ENCODE data around the gene DYNLT5.
"Not testable (repeated sequence)": the region's sequence is repeated elsewhere in the genome, so short reads cannot be mapped to it uniquely, and the experiment has no call there.

The DYNLT5 gene, protein sequence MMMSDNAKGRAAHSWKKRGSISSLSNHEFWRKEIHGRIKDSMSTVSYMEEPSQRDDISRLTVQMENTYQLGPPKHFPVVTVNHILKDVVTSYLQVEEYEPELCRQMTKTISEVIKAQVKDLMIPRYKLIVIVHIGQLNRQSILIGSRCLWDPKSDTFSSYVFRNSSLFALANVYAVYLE

DNA sequence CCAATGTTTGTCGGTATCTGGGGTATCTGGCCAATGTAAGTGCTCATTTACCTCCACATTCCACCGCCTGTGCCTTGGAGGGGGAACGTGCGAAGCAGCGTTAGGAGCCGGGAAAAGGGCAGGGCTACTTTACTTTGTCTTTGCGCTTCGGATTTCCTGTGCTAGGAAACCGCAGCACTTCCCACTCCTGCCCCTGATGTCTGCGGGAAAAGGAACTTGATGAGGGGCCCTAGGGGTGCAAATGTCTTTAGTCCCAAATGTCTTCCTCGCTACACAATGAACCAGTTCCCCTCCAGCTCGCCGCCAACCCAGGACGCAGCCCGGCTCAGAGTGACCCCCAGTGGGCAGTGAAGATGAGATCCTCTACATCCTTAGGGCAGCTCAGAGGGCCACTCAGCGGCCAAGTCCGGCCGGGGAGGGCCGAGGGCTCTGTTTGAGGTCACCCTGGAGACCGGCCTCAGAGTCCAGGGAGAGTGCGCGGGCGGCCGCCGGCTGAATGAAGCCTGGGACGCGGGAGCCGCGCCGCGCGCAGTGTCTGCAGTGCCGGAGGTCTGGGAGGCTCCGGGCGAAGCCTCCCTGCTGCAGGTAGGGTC is at the start of gene DYNLT5:
DYNLT5 (plus strand) TSS at position 460 of the 593 bp plus-strand sequence. CDS start 2,200 bp downstream, outside the sequence.
- no peak for DNase-seq

DNA sequence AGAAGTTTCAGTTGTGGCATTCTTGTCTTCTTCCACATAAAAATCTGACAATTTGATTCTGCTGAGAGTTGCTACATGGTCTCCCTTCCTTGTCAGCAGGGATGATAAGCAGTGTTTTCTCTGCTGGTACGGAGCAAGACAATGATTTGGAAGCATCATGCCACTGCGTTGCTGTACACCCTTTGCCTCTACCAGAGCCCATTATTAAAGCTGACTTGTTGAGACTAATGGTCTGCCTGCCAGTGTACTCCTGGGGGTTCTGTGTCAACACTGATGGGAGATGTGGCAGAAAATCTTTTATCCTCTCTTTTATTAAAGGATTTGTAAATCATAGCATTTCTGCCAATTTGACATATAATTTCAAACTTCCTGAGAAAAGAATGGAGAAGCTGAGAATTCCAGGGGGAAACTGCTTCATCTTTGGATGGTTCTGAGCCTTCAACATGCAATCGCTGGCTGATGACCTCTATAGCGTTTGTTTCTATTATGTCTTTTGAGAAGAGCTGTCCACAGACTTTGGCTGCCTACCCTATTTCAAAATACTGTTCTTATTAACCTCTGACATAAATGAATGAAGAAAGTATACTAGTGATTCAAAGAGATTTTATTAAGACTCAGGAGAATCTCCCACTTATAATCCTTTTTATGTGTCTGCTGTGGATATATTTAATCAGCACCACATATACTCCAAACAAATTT is 47.9 kb upstream of the DYNLT5 start:
- DNase-seq, result no peak

DNA sequence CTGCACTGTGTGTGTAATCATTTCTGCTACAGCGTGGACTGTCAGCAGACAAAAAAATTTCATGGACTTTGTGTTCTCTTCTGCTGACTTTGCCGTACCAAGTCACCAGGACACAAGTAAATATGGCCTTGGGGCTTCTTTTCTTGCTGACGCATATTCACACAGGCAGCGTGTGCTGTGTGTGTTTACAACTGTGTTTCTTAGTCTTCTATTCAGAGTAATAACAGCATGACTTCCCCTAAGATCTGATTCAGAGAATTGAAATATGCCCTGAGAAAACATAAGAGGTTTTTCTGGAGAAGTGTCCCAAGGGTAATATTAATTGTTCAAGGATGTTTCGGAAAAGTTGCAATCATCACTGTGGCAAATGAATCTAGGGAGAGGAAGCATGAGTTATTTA is 47.1 kb upstream of the DYNLT5 start:
- no peak for DNase-seq

- peak; percentile 52 for DNase-seq
Observed at GRCh38 chr1:66711420-66711819, 40.8 kb upstream of the DYNLT5 start.

GRCh38 chr1:66712839-66713238 is 39.4 kb upstream of the DYNLT5 start:
- DNase-seq, result no peak

- DNase-seq, result no peak
Observed at GRCh38 chr1:66723985-66724384, 28.3 kb upstream of the DYNLT5 start.

DNA sequence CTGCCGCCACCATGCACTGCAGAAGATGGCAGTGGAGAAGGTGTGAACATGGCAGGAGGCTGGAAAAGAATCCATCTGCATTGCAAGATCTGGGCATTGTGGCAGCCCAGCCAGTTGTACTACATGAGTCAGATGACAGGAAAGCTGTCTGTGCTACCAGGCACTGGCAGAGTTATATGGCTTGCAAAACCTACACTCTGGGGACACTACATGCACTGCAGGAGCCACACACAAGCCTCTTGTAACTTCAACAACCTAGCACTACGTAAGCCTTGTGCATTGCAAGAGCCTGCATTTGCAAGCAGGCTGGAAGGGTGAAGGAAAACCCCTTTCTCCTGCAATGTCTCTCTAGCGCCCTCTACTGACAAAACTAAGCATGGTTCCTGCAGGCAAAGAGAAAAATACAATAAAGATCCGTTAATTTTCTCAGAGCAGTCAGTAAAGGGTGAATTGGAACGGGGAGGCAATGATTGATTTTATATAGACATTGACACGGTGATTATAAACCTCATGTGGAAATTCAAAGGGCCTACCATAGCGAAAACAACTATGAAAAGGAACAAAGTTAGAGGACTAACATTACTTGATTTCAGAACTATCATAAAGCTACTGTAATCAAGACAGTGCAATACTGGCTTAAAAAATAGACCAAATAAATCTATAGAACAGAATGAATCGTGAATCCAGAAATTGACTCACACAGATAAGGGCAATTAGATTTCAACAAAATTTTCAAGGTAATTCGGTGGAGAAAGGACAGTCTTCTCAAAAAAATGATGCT is 26.2 kb upstream of the DYNLT5 start:
- DNase-seq, result peak; percentile 81

DNA sequence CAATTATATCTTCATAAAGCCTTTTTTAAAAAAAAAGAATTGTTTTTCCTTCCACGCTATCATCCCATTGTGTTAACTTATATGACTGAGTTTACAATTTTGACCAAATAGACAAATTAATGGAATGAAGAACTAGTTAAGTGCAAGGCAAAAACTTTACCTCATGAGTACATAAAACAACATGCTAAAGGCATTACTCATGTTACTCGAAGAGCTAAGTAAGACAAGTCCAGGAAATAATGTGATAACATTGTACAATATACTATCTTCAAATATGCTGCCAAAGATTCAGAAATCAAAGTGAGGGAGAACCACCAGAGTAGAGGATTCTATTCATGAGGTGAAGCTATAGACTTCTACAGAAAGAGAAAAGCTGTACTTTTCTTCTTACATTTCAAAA is 24.2 kb upstream of the DYNLT5 start:
- DNase-seq, result no peak

GRCh38 chr1:66728716-66729115 is 23.5 kb upstream of the DYNLT5 start:
- not testable (repeated sequence) for DNase-seq

- DNase-seq, result no peak
Observed at GRCh38 chr1:66729119-66729518, 23.1 kb upstream of the DYNLT5 start.

DNA sequence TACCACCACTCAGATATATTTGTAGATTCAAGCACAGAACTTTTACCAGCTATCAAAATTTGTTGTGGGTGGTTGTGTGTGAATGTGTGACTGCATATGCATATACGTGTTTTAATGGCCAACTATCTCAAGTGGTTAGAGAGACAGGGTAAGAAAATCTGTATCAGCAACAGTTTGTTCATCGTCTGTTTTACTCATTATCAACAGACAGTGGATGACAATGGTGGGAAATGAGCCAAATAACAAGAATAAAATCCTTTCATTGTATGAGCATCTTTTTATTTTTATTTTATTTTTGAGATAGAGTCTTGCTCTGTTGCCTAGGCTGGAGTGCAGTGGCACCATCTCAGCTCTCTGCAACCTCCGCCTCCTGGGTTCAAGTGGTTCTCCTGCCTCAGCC is 22.7 kb upstream of the DYNLT5 start:
- no peak for DNase-seq

DNA sequence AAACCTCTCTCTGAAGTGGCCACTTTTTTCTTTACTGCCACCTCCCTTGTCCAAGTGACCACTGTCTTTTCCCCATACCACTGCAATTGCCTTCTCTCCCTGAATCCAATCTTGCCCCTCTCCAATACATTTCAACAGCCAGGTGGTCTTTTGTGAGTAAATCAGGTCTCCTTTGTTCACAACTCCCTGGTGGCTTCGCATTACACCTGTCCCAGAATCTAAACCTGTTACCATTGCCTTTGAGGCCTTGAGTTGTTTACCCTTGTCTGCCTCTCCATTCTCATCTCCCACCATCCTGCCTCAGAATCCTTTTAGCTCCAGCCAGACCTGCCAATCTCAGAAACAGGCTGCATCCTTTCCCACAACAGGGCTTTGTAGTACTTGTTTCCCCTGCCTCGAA is 21.8 kb upstream of the DYNLT5 start:
- DNase-seq, result no peak

- no peak for DNase-seq
Observed at GRCh38 chr1:66731170-66731865, 20.9 kb upstream of the DYNLT5 start.

DNA sequence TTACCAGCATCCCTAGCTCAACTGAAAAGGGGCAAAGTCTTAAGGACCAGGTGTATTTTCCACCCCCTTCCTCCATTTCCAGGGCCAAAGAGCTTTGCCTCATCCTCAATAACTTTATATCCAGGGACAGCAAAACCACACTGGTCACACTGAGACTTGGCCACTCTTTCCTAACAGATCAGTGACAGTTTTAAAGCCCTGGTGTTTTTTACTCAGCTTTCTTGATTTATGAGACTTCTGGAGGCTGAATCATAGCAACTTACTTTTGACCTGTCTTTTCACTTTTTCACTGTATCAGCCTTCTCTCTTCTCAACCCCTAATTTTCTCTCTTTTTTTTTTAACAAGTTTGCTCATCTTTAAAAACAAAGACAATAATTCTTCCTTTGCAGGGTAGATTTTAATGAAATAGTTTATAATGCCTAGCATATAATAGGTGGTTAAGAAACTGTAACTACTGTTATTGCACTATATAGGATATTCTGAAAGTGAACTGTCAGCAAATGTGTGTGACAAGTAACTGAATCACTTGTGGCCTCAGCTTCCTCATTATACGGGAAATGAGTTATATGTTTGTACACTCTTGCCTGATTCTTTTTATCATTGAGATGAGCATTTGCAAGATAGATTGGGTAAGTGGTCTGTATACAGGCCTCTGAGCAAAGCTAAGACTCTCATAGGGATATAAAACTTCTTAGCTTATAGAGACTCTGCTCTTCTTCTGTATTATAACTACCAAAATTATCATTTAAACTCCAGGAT is 19.7 kb upstream of the DYNLT5 start:
- DNase-seq, result peak; percentile 73

DNA sequence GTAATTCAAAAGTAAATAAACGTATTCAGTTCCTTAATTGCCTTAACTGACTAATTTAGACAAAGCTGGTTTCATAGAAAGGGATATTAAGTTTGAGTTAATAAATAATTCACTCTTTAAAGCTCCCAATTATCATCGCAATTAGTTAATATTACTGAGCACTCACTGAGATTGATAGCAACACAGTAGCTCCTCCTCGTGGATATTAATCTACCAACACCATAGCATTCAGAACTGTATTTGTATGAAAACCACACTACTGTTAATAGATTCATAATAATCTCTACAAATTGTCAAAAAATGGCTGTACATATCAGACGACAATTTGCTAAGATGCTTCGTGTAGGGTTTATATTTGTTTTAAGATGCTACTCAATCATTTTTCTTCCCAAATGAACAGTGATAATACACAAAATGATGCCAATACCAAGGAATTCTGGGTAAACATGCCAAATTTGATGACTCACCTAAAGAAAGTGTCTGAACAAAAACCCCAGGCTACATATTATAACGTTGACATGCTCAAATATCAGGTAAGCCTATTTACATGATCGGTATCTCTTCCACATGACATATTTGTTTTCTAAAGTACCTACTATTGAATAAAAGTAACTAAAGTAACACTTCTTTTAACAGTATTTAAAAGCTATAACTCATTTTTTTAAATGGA is 18.8 kb upstream of the DYNLT5 start:
- peak; percentile 35 for DNase-seq

DNA sequence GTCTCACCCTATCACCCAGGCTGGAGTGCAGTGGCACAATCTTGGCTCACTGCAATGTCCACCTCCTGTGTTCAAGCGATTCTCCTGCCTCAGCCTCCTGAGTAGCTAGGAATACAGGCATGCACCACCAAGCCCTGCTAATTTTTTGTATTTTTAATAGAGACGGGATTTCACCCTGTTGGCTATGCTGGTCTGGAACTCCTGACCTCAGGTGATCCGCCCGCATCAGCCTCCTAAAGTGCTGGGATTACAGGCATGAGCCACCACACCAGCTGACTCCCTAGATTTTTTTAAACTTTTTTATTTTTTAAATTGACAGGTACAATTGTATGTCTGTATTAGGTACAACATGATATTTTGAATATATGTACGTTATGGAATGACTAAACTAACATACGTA is 17.7 kb upstream of the DYNLT5 start:
- not testable (repeated sequence) for DNase-seq

GRCh38 chr1:66737836-66738235 is 14.4 kb upstream of the DYNLT5 start:
- DNase-seq, result no peak

GRCh38 chr1:66739401-66740157 is 12.7 kb upstream of the DYNLT5 start:
- no peak for DNase-seq

- no peak for DNase-seq
Observed at GRCh38 chr1:66745451-66745850, 6.8 kb upstream of the DYNLT5 start.

- no peak for DNase-seq
Observed at GRCh38 chr1:66747501-66747900, 4.8 kb upstream of the DYNLT5 start.

DNA sequence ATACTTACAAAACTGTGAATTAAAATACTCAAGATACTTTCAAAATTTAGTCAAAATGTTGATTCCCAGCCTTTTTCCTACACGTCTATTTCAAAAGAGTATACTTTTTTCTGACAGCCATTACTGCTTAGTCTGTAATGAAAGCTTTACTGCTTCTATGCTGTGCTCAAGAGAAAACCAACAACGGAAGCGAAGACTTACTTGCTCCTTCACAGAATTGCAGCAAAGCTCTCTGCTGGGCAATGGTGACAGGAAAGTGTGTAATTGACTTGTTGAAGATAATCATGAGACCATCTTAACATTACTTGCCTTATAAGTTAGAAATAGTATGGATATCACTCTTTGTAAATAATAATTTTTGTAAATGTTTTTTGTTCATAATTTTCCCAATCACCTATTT is 1.7 kb upstream of the DYNLT5 start:
- DNase-seq, result no peak

Data from OCI-M1 (cell line).